Panc1 (cell line): ENCODE results near the gene TECPR2.

Source experiments
- POLR2AphosphoS5 ChIP-seq: IDR thresholded peaks from 2 replicates; pipeline ENCODE4 v1.6.1; 2012; ENCODE audit warnings: mild to moderate bottlenecking, low read depth, low read length, moderate library complexity
- SIN3A ChIP-seq: IDR thresholded peaks from 2 replicates; pipeline ENCODE4 v1.6.1; 2012; ENCODE audit warnings: low read depth, mild to moderate bottlenecking, low read length, moderate library complexity, borderline replicate concordance; ENCODE audit not compliant: insufficient read depth
- TCF7L2 ChIP-seq: IDR thresholded peaks from 2 replicates; pipeline ENCODE4 v1.6.1; 2011; ENCODE audit warnings: mild to moderate bottlenecking, low read depth, low read length, inconsistent platforms
- TF ChIP-seq, protein P1 (sequence below): fragments of 450-650 bp; IDR thresholded peaks from 2 replicates; pipeline ENCODE4 v1.5.1; 2017; ENCODE audit warnings: mild to moderate bottlenecking
- TF ChIP-seq, protein P2 (sequence below), 2 experiments: IDR thresholded peaks; 2 replicates each; pipeline ENCODE4 v1.6.1; 2011 to 2012; ENCODE audit warnings: low read depth in 2 of 2, control low read depth in 1 of 2, low read length in 1 of 2, mild to moderate bottlenecking in 1 of 2, moderate library complexity in 1 of 2; ENCODE audit not compliant: insufficient read depth in 1 of 2

DNA sequence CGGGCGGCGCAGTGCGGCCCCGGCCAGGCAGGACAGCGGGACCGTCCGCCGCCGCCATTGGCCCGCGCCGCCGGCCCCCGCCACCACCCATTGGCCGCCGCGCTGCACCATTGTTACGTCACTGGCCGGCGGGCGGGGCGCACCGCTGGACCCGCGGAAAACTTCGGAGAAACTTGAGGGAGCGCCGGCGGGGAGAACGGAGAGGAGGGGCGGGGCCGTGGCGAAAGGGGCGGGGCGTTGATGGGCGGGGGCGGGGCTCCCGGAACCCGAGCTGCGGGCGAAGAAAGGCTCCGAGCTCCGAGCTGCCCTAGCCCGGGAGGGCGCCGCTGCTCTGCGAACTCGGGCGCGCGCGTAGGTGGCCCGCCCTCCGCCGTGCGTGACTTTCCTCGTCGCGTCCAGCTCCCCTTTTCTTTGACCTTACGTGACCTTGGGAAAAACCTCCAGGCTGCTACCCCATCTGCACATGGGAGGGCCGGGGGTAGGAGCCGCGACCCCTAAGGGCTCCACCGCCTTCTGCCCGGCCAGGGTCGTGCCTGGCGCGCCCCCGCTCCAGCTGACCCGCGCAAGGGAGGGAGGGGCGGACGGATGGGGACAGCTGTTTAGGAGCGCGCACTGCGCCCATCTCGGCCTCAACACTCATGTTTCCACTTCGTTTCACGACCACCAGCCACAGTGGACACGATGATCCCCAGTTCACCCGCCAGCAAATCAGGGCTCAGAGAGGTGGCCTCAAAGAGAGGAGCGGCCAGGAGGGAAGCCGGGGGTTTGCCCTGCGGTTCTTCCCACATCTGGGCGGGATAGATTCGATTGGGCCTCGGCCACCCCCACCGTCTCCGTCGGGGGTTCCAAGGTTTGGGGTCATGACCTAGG, 147.2 kb downstream of the TECPR2 start, which contains the start of gene ANKRD9:
- TF ChIP-seq, protein P1, sequence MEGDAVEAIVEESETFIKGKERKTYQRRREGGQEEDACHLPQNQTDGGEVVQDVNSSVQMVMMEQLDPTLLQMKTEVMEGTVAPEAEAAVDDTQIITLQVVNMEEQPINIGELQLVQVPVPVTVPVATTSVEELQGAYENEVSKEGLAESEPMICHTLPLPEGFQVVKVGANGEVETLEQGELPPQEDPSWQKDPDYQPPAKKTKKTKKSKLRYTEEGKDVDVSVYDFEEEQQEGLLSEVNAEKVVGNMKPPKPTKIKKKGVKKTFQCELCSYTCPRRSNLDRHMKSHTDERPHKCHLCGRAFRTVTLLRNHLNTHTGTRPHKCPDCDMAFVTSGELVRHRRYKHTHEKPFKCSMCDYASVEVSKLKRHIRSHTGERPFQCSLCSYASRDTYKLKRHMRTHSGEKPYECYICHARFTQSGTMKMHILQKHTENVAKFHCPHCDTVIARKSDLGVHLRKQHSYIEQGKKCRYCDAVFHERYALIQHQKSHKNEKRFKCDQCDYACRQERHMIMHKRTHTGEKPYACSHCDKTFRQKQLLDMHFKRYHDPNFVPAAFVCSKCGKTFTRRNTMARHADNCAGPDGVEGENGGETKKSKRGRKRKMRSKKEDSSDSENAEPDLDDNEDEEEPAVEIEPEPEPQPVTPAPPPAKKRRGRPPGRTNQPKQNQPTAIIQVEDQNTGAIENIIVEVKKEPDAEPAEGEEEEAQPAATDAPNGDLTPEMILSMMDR, result no peak
- no peak for TF ChIP-seq TCF7L2
- TF ChIP-seq, protein P2, sequence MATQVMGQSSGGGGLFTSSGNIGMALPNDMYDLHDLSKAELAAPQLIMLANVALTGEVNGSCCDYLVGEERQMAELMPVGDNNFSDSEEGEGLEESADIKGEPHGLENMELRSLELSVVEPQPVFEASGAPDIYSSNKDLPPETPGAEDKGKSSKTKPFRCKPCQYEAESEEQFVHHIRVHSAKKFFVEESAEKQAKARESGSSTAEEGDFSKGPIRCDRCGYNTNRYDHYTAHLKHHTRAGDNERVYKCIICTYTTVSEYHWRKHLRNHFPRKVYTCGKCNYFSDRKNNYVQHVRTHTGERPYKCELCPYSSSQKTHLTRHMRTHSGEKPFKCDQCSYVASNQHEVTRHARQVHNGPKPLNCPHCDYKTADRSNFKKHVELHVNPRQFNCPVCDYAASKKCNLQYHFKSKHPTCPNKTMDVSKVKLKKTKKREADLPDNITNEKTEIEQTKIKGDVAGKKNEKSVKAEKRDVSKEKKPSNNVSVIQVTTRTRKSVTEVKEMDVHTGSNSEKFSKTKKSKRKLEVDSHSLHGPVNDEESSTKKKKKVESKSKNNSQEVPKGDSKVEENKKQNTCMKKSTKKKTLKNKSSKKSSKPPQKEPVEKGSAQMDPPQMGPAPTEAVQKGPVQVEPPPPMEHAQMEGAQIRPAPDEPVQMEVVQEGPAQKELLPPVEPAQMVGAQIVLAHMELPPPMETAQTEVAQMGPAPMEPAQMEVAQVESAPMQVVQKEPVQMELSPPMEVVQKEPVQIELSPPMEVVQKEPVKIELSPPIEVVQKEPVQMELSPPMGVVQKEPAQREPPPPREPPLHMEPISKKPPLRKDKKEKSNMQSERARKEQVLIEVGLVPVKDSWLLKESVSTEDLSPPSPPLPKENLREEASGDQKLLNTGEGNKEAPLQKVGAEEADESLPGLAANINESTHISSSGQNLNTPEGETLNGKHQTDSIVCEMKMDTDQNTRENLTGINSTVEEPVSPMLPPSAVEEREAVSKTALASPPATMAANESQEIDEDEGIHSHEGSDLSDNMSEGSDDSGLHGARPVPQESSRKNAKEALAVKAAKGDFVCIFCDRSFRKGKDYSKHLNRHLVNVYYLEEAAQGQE (IDR thresholded peaks at IDR 0.05; ENCODE audit: insufficient read depth in 1 of 2, low read depth in 2 of 2, low read length in 1 of 2), result no peak
- TF ChIP-seq SIN3A, result no peak
- no peak for TF ChIP-seq POLR2AphosphoS5
